GM21717 (cell line): Measurements from ENCODE around the gene TEF.

Experiments used
- ATAC-seq: cut with Tn5 transposase; IDR thresholded peaks from one replicate; pipeline ENCODE4 v1.9.1; 2021; ENCODE audit warnings: mild to moderate bottlenecking, moderate library complexity; ENCODE audit not compliant: unreplicated experiment

Gene TEF

GRCh38 chr22:41353862-41354575 lies 27.7 kb upstream of the TEF start:
- no peak for ATAC-seq

GRCh38 chr22:41354979-41355378 lies 26.8 kb upstream of the TEF start:
- ATAC-seq: no peak

GRCh38 chr22:41355895-41356294 lies 25.8 kb upstream of the TEF start:
- ATAC-seq: no peak

- no peak for ATAC-seq
Measured at GRCh38 chr22:41356430-41357028, 25.2 kb upstream of the TEF start.

- no peak for ATAC-seq
Measured at GRCh38 chr22:41357191-41357590, 24.6 kb upstream of the TEF start.

- no peak for ATAC-seq
Measured at GRCh38 chr22:41358927-41359326, 22.8 kb upstream of the TEF start.

- no peak for ATAC-seq
Measured at GRCh38 chr22:41359376-41359775, 22.4 kb upstream of the TEF start.

GRCh38 chr22:41360126-41360525 lies 21.6 kb upstream of the TEF start:
- ATAC-seq: no peak

GRCh38 chr22:41361716-41362310 lies 19.9 kb upstream of the TEF start:
- no peak for ATAC-seq

GRCh38 chr22:41362615-41363014 lies 19.1 kb upstream of the TEF start:
- ATAC-seq: no peak

GRCh38 chr22:41364233-41364632 lies 17.5 kb upstream of the TEF start:
- ATAC-seq: no peak

GRCh38 chr22:41364955-41365354 lies 16.8 kb upstream of the TEF start:
- no peak for ATAC-seq

- ATAC-seq: no peak
Measured at GRCh38 chr22:41365425-41365824, 16.3 kb upstream of the TEF start.

- ATAC-seq: no peak
Measured at GRCh38 chr22:41366323-41367029, 15.3 kb upstream of the TEF start.

- no peak for ATAC-seq
Measured at GRCh38 chr22:41367039-41367679, 14.6 kb upstream of the TEF start.

GRCh38 chr22:41367680-41368542 lies 13.8 kb upstream of the TEF start:
- no peak for ATAC-seq

- no peak for ATAC-seq
Measured at GRCh38 chr22:41368543-41369423, 13.0 kb upstream of the TEF start.

- no peak for ATAC-seq
Measured at GRCh38 chr22:41369424-41369745, 12.4 kb upstream of the TEF start.

- no peak for ATAC-seq
Measured at GRCh38 chr22:41369837-41370236, 11.9 kb upstream of the TEF start.

GRCh38 chr22:41377846-41378245 lies 3.9 kb upstream of the TEF start:
- ATAC-seq: no peak
